Activated T-cell treated with anti-CD3 and anti-CD28 coated beads, Interleukin-2, amount 50 U/mL, for 24 hours (primary cell): ENCODE results near the gene TXNRD2.
A peak's percentile ranks its signal among the peaks of the same experiment; 100 is the strongest.
"Not testable (repeated sequence)": the region's sequence is repeated elsewhere in the genome, so short reads cannot be mapped to it uniquely, and the experiment has no call there.

ENCODE experiments used
- DNase-seq: peaks from one replicate; pipeline ENCODE4 v3.0.0-alpha.2; 2020
- H3K27ac Mint-ChIP-seq: 2 replicates; pipeline ENCODE4 v1.8.0; 2020; ENCODE audit warnings: mild to moderate bottlenecking, mixed read lengths
- H3K27me3 Mint-ChIP-seq: 2 replicates; pipeline ENCODE4 v1.8.0; 2020; ENCODE audit warnings: mixed read lengths
- H3K36me3 Mint-ChIP-seq: 2 replicates; pipeline ENCODE4 v1.8.0; 2020; ENCODE audit warnings: low read depth, mixed read lengths
- H3K4me1 Mint-ChIP-seq: 2 replicates; pipeline ENCODE4 v1.8.0; 2020; ENCODE audit warnings: low read depth, mixed read lengths
- H3K4me3 Mint-ChIP-seq: 2 replicates; pipeline ENCODE4 v1.8.0; 2020; ENCODE audit warnings: mild to moderate bottlenecking, moderate library complexity, mixed read lengths
- H3K9me3 Mint-ChIP-seq: 2 replicates; pipeline ENCODE4 v1.8.0; 2020; ENCODE audit warnings: mixed read lengths

TXNRD2 gene

GRCh38 chr22:19841641-19842392 lies 99.8 kb downstream of the TXNRD2 start:
- Mint-ChIP-seq H3K27ac (no peak overlapping the region), H3K9me3 (no peaks in the 10 kb centered on the region), H3K27me3 (no peaks in the 10 kb centered on the region), H3K36me3 (peaks cover 19% of the 10 kb centered on the region), H3K4me1 (peaks cover 19% of the 10 kb centered on the region), H3K4me3 (no peak overlapping the region)
- no peak for DNase-seq

GRCh38 chr22:19840955-19841640 lies 100.5 kb downstream of the TXNRD2 start:
- Mint-ChIP-seq H3K27me3 (no peaks in the 10 kb centered on the region), H3K36me3 (peaks cover 15% of the 10 kb centered on the region), H3K27ac (no peak overlapping the region), H3K4me1 (peaks cover 23% of the 10 kb centered on the region), H3K4me3 (no peak overlapping the region), H3K9me3 (no peaks in the 10 kb centered on the region)
- no peak for DNase-seq

- Mint-ChIP-seq H3K36me3 (peaks cover 13% of the 10 kb centered on the region), H3K4me3 (no peak overlapping the region), H3K4me1 (peaks cover 18% of the 10 kb centered on the region), H3K27ac (no peak overlapping the region), H3K27me3 (no peaks in the 10 kb centered on the region), H3K9me3 (no peaks in the 10 kb centered on the region)
- no peak for DNase-seq
Measured at GRCh38 chr22:19840059-19840458, 101.6 kb downstream of the TXNRD2 start.

- no peak overlapping the region for H3K4me3 Mint-ChIP-seq
- DNase-seq = no peak
- peaks cover 18% of the 10 kb centered on the region for H3K4me1 Mint-ChIP-seq
- peaks cover 9% of the 10 kb centered on the region for H3K36me3 Mint-ChIP-seq
- H3K27me3 Mint-ChIP-seq = no peaks in the 10 kb centered on the region
- no peak overlapping the region for H3K27ac Mint-ChIP-seq
- H3K9me3 Mint-ChIP-seq = no peaks in the 10 kb centered on the region
Measured at GRCh38 chr22:19837915-19838314, 103.7 kb downstream of the TXNRD2 start.

- Mint-ChIP-seq H3K4me3 (no peak overlapping the region), H3K4me1 (peaks cover 23% of the 10 kb centered on the region), H3K27me3 (no peaks in the 10 kb centered on the region), H3K27ac (no peak overlapping the region), H3K36me3 (peaks cover 9% of the 10 kb centered on the region), H3K9me3 (no peaks in the 10 kb centered on the region)
- no peak for DNase-seq
Measured at GRCh38 chr22:19836512-19836911, 105.1 kb downstream of the TXNRD2 start.

DNA sequence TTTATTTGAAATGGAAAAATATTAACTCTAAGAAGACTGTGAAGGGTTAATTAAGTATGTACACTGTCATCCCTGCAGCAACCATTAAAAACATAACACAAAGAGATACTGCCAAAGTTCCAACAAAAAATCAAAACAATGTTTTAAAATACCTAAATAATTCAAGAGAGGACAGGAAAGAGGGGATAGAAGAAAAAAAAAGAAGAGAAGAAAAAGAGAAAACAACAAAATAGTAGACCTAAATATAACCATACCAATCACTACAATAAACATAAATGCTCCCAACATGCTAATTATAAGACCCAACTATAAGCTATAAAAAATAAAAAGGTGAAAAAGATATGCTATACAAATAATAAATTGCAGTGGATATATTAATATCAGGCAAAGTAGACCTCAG lies 107.0 kb downstream of the TXNRD2 start:
- Mint-ChIP-seq H3K9me3 (no peaks in the 10 kb centered on the region), H3K4me3 (no peak overlapping the region), H3K27ac (no peak overlapping the region), H3K36me3 (peaks cover 5% of the 10 kb centered on the region), H3K27me3 (no peaks in the 10 kb centered on the region), H3K4me1 (peaks cover 23% of the 10 kb centered on the region)
- DNase-seq = no peak

GRCh38 chr22:19833327-19833726 lies 108.3 kb downstream of the TXNRD2 start:
- DNase-seq, H3K4me3 Mint-ChIP-seq, H3K27ac Mint-ChIP-seq, H3K27me3 Mint-ChIP-seq, H3K9me3 Mint-ChIP-seq, H3K36me3 Mint-ChIP-seq: not testable (repeated sequence)
- H3K4me1 Mint-ChIP-seq = peaks cover 23% of the 10 kb centered on the region

DNA sequence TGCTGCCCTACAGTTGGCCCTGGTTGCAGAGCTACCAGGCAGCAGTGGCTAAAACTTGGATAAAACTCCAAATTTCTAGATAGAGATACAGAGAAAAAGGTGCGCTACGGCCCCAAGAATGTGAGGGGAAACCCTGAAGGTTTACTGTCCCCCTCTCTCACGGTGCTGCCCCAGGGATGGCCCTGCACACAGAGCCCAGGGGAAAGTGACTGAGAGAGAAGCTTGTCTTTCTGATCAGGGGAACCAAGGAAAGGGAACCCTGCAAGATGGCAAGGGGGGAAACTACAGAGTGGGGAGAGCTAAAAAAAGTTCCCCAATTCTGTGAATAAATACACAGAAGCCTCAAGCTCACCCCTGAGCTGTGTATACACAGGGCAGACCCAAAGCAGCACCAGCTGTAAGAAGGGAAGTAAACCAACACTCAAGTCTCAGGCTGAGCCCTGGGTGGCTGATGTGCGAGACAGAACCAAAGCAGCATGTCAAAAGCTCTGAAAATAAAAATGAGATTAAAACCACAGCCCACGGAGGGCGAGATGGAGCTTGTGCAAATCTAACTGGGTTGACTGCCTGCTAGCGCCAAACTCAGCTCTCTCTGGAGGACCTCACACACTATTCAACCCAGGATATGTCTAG lies 109.0 kb downstream of the TXNRD2 start:
- no peak for DNase-seq
- Mint-ChIP-seq H3K27me3 (no peaks in the 10 kb centered on the region), H3K36me3 (peaks cover 1% of the 10 kb centered on the region), H3K9me3 (no peaks in the 10 kb centered on the region), H3K4me3 (no peak overlapping the region), H3K27ac (no peak overlapping the region), H3K4me1 (peaks cover 19% of the 10 kb centered on the region)

GRCh38 chr22:19831979-19832378 lies 109.6 kb downstream of the TXNRD2 start:
- peaks cover 19% of the 10 kb centered on the region for H3K4me1 Mint-ChIP-seq
- not testable (repeated sequence) for H3K27ac Mint-ChIP-seq, DNase-seq, H3K9me3 Mint-ChIP-seq, H3K27me3 Mint-ChIP-seq, H3K36me3 Mint-ChIP-seq, H3K4me3 Mint-ChIP-seq

- peaks cover 15% of the 10 kb centered on the region for H3K4me1 Mint-ChIP-seq
- DNase-seq = no peak
- no peak overlapping the region for H3K27ac Mint-ChIP-seq
- no peak overlapping the region for H3K4me3 Mint-ChIP-seq
- no peaks in the 10 kb centered on the region for H3K27me3 Mint-ChIP-seq
- peaks cover 1% of the 10 kb centered on the region for H3K36me3 Mint-ChIP-seq
- H3K9me3 Mint-ChIP-seq = no peaks in the 10 kb centered on the region
Measured at GRCh38 chr22:19831016-19831415, 110.6 kb downstream of the TXNRD2 start.

DNA sequence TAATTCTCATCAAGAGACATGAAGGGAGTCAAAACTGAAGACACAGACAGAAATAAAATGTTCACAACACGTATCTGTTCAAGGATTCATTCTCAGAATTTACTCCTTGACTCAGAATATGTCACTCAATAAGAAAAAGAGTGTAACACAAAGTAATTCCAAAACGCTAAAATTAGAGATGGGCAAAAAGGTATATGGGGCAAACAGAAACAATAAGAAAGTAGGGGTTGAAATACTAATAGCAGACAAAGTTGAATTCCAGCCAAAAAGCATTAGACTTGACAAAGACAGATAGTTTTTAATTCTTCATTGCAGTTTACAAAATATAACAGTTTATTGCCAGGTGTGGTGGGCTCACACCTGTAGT lies 113.6 kb downstream of the TXNRD2 start:
- no peak overlapping the region for H3K27ac Mint-ChIP-seq
- no peaks in the 10 kb centered on the region for H3K36me3 Mint-ChIP-seq
- no peak overlapping the region for H3K4me3 Mint-ChIP-seq
- DNase-seq = no peak
- H3K27me3 Mint-ChIP-seq = no peaks in the 10 kb centered on the region
- peaks cover 7% of the 10 kb centered on the region for H3K4me1 Mint-ChIP-seq
- H3K9me3 Mint-ChIP-seq = no peaks in the 10 kb centered on the region

DNA sequence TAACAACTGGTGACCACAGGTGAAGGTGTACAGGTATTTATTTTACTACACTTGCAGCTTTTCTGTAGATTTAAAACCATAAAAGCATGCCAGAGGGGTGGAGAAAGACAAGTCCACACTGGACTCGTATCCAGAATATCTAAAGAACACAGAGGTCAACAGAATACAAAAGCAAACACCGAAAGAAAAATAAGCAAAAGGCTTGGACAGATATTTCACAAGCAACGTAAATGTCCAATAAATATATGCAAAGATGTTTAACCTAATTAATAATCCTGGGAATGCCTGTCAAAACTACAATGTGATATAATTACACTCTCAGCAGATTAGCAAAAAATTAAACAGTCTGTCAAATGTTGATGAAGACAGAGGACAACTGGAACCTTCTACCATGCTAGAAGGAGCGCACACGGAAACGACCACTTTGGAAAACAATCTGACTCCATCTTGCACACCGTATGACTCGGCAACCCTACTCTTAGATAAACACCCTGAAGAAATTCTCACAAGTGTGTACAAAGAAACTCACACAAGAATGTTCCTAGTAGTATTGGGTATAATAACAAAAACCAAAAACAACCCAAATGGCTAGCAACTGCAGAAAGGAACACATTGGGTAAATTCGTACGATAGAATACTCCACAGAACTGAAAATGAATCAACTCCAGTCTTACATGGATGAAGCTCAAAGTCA lies 114.1 kb downstream of the TXNRD2 start:
- H3K9me3 Mint-ChIP-seq = no peaks in the 10 kb centered on the region
- DNase-seq = no peak
- H3K27ac Mint-ChIP-seq = peak overlapping the region; percentile 18
- H3K4me3 Mint-ChIP-seq = no peak overlapping the region
- H3K4me1 Mint-ChIP-seq = peaks cover 4% of the 10 kb centered on the region
- H3K36me3 Mint-ChIP-seq = no peaks in the 10 kb centered on the region
- H3K27me3 Mint-ChIP-seq = no peaks in the 10 kb centered on the region

DNA sequence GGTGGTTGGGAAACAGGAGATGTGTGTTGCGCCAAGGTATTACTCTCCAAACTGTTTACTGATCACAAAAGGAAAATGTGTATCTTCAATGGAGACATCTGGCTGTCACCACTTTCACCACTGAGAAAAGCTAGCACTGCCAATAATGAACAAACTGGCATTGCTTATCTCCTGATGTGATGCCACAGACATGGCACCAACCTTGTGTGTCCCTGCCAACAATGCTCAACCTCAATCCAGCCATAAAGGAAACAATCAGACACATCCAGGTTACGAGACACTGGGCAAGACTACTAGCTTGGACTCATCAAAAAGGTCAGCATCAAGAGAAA lies 115.0 kb downstream of the TXNRD2 start:
- Mint-ChIP-seq H3K9me3 (no peaks in the 10 kb centered on the region), H3K36me3 (no peaks in the 10 kb centered on the region), H3K4me3 (no peak overlapping the region), H3K4me1 (peaks cover 2% of the 10 kb centered on the region), H3K27ac (no peak overlapping the region), H3K27me3 (no peaks in the 10 kb centered on the region)
- DNase-seq = no peak

- no peaks in the 10 kb centered on the region for H3K27me3 Mint-ChIP-seq
- no peak overlapping the region for H3K4me3 Mint-ChIP-seq
- H3K4me1 Mint-ChIP-seq = peaks cover 2% of the 10 kb centered on the region
- no peaks in the 10 kb centered on the region for H3K9me3 Mint-ChIP-seq
- H3K36me3 Mint-ChIP-seq = no peaks in the 10 kb centered on the region
- DNase-seq = no peak
- H3K27ac Mint-ChIP-seq = no peak overlapping the region
Measured at GRCh38 chr22:19825904-19826618, 115.6 kb downstream of the TXNRD2 start.
